NOMO-1 (cell line): ENCODE measurements around the gene GNB2.
A peak's percentile ranks its signal among the peaks of the same experiment; 100 is the strongest.
"Not testable (repeated sequence)": the region's sequence is repeated elsewhere in the genome, so short reads cannot be mapped to it uniquely, and the experiment has no call there.

Source experiments
- DNase-seq, 2 experiments: peaks; one replicate each; lab custom pipeline; 2025; ENCODE audit not compliant: unreplicated experiment in 2 of 2; lab: John Stamatoyannopoulos, UW

Gene GNB2

DNA sequence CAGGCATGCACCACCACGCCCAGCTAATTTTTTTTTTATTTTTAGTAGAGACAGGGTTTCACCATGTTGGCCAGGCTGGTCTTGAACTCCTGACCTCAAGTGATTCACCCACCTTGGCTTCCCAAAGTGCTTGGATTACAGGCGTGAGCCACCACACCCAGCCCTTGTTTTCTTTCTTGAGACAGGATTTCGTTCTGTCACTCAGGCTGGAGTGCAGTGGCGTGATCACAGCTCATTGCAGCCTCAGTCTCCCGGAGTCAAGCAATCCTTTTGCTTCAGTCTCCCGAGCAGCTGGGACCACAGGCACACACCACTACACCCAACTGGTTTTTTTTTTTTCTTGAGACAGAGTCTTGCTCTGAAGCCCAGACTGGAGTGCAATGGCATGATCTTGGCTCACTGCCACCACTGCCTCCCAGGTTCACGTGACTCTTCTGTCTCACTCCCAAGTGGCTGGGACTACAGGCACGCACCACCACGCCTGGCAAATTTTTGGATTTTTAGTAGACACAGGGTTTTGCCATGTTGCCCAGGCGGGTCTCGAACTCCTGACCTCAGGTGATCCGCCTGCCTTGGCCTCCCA lies 11.3 kb upstream of the GNB2 start:
- not testable (repeated sequence) for DNase-seq

DNA sequence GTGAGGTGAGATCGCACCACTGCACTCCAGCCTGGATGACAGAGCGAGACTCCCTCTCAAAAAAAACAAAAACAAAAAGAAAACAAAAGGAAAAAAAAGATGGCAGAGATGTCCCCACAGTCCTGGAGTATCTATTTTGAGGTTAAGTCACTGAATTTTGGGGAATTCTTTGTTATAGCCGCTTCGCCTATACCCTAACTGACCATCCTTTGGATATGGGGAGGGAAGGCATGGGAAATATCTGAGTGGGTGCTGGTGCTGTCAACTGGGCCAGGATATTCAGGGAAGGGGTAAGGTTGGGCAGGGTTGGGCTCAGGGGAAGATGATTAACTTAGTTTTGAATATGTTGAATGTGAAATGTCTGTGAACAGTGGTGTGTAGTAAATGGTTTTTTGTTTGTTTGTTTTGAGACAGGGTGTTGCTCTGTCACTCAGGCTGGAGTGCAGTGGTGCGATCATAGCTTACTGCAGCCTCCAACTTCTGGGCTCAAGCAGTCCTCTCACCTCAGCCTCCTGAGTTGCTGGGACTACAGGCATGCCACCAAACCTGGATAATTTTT lies 8.3 kb upstream of the GNB2 start:
- DNase-seq, result no peak

DNA sequence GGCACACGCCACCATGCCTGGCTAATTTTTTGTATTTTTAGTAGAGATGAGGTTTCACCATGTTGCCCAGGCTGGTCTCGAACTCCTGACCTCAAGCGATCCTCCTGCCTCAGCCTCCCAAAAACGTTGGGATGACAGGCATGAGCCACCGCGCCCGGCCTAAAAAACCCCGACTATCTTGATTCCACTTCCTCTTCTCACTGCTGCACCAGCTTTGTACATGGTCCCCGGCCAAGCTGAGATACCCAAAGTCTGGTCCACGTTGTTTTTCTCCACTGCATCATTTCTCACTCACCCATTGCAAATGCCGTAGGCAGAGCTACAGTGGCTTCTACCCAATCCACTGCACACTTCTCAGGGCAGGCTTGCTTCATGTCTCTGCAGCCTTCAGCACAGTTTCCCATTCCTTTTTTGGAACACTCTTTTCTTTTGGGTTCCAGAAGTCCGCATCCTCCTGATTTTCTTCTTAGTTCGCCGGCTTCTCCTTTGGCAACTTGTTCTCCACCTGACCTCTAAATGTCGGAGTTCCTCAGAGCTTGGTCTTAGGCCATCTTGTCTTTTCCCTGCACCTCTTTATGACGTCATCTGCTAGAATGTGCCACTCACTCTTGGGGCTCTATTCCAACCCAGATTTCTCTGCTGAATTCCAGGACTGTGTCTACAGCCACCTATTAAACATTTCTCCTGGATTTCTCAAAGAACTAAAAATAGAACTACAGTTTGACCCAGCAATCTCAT lies 6.0 kb upstream of the GNB2 start:
- DNase-seq, result peak in 1 of 2 experiments; percentile 27

DNA sequence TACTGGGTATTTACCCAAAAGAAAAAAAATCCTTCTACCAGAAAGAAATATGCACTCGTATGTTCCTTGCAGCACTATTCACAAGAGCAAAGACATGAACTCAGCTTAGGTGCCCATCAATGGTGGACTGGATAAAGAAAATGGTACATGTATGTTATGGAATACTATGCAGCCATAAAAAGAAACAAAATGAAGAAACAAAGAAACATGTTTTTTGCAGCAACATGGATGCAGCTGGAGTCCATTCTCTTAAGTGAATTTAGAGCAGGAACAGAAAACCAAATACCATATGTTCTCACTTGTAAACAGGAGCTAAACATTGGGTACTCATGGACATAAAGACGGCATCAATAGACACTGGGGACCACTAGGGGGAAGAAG lies 5.5 kb upstream of the GNB2 start:
- DNase-seq, result no peak

DNA sequence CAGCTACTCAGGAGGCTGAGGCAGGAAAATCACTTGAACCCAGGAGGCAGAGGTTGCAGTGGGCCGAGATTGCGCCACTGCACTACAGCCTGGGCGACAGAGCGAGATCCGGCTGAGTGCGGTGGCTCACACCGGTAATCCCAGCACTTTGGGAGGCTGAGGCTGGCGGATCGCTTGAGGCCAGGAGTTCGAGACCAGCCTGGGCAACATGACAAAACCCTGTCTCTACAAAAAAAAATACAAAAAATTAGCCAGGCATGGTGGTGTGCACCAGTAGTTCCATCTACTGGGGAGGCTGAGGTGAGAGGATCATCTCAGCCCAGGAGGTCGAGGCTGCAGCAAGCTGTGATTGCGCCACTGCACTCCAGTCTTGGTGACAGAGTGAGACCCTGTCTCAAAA lies 4.4 kb upstream of the GNB2 start:
- not testable (repeated sequence) for DNase-seq

DNA sequence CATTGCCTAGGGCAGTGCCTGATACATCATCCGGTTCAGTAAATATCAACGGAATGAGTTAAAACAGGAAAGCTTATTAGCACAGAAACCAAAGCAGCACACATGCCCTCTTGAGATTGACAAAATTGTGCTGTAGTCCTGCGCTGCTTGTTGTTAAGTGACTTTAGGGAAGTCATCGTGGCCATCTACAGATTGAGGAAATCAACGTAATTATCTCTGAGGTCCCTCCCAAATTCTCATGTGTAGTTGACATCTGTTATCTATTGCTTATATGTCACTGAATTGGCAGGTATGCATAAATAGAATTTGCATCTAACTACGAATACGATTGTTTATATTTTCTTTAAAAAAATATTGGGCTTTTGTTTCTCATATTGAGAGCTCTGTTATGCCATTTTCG lies 3.5 kb upstream of the GNB2 start:
- peak; percentile 82 to 92 for DNase-seq

DNA sequence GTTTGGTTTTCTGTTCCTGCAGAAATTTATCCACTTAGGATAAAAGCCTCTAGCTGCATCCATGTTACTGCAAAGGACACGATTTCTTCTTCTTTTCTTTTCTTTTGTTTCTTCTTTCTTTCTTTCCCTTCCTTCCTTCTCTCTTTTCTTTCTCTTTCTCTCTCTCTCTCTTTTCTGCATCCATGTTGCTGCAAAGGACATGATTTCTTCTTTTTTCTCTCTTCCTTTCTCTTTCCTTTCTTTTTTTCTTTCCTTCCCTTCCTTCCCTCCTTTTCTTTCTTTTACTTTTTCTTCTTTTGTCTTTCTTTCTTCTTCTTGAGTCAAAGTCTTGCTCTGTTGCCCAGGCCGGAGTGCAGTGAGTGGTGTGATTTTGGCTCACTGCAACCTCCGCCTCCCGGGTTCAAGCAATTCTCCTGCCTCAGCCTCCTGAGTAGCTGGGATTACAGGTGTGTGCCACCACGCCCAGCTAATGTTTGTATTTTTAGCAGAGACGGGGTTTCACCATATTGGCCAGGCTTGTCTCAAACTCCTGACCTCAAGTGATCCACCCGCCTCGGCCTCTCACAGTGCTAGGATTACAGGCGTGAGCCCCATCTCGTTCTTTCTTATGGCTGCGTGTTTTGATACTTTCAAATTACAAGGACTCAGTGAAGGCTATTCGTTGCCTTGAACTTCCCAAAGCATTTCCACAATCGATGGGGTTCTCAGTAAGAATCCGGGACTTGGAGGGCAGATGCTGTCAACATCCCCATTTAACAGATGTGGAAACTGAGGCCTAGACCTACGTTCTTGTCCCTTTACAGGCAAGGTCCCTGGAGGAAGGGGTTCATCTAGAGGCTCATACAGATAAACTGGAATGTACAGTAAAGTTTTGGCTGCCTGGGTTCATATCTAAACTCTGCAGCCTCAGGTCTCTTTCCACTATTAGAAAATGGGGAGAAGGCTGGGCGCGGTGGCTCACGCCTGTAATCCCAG lies 1.9 kb upstream of the GNB2 start:
- no peak for DNase-seq

DNA sequence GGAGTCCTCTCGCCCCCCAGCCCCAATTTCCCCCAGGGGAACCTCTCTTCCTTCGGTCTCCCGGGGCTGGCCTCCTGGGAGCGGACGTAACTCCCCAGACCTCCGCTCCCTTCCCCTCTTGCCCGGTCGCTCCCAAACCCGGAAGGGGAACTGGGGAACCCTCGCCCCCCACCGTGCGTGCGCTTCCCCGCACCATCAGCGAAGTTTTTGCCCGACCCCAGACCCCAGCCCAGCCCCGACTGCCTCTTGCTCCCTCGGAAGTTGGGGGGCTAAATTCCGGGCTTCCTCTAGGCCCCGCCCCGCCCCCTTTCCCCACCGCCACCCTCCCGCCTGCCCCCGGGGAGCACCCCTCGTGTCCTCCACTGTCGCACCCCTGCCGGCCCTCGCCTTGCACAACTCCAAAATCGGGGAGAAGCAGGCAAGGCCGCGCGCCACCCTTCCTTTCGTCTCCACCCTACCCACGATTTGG lies 436 bp downstream of the GNB2 start:
- peak in 1 of 2 experiments; percentile 59 for DNase-seq

DNA sequence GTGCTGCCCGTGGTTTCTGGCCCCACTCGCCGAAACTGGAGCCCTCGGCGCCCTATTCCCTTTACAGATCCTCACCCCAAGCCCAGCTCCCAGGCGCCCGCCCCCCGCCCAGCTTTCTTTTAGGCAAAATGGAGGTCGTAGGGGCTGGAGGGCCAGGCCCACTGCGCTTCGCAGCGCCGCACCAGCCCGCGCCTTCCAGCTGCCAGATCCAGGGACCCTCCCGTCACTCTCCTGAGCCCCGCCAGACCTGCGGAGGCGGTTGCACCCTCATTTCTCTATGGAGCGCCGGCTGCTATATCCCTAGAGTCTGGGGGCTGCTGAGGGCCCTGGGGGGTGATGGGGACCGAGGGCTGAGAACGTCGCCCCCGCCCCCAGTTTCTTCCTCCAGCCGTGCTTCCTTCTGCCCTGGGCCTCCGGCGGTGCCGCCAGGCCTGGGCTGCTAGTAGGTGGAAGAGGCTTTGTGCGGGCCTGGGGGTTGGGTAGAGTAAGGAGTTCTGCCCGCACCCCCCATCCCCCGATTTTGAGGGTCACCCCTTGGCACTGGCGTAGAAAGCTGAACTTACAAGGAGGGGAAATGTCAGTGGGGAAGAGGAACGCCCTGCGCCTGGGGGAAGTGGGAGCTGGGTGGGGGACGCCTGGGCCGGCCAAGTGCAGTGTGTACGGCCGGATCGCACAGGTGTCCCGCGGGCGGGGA lies 1.0 kb downstream of the GNB2 start:
- DNase-seq, result peak; percentile 38 to 57

DNA sequence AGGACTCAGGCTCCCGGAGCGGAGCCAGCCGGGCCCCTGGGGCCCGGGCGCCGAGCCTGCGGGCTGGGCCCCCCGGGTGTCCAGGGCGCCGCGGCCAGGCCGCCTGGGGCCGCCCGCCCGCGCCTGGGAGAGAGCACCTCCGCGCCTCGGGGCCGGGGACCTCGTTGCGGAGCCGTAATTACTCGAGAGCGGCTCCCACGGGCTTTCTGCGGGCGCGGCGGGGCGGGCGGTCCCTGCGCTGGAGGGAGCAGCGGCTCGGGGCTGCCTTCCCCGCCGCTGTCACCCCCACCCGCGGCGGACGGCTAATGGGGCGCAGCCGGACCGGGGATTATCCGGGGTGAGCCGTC lies 1.5 kb downstream of the GNB2 start:
- no peak for DNase-seq

DNA sequence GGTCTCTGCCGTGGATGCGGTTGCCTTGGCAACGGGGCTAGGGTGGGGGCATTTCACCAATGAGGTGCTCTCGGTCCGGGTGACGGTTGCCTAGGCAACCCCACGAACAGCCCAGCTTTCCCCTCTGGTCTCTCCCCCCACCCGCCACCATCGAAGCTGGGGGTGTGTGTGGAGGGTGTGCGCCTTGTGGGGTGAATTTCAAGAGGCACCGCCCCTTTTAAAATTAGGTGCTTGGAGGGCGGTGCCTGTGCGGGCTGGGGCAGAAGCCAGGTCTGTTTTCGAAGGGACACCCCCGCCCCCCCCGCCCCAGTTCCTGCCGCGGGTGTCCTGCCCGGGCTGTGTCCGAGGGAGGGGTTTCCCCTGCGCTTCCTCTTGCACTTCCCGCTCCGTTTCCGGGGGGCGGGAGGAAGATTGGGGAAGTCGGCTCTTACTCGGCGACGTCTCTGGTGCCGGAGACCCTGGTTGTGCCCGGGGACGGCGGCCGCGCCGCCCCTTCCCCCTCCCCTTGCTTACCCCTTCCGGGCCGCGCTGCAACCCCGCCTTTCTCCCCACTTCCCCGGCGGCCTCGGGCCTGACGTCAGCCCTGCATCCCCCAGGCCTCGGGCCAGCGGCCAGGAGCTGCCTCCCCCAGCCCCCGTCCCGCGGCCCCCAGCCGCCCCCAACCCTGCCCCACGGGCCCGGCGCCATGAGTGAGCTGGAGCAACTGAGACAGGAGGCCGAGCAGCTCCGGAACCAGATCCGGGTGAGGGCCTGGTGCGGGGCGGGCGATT lies 2.2 kb downstream of the GNB2 start:
- DNase-seq, result peak; percentile 65 to 80

DNA sequence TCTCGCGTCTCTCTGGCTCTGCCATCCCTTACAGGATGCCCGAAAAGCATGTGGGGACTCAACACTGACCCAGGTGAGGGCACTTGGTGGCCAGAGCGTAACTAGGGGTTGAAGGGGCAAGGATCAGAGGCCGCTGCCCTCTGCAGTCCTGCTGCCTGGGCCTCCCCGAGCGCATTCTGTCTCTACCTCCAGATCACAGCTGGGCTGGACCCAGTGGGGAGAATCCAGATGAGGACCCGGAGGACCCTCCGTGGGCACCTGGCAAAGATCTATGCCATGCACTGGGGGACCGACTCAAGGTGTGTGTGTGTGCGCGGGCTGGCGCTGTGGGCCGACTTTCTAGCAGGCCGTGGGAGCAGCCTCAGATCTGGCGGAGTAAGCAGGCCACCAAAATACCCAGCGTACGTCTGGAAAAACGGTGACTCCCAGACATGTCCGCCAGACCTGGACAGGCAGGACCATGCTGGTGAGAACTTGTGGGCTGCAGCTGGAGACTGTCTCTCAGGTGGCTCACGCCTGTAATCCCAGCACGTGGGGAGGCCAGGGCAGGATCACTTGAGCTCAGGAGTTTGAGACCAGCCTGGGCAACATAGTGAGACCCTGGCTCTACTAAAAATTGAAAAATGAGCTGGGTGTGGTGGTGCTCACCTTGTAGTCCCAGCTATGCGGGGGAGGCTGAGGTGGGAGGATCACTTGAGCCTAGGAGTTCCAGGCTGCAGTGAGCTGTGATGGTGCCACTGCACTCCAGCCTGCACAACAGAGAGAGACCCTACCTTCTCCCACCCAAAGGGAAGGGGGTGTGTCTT lies 3.2 kb downstream of the GNB2 start:
- DNase-seq, result no peak

DNA sequence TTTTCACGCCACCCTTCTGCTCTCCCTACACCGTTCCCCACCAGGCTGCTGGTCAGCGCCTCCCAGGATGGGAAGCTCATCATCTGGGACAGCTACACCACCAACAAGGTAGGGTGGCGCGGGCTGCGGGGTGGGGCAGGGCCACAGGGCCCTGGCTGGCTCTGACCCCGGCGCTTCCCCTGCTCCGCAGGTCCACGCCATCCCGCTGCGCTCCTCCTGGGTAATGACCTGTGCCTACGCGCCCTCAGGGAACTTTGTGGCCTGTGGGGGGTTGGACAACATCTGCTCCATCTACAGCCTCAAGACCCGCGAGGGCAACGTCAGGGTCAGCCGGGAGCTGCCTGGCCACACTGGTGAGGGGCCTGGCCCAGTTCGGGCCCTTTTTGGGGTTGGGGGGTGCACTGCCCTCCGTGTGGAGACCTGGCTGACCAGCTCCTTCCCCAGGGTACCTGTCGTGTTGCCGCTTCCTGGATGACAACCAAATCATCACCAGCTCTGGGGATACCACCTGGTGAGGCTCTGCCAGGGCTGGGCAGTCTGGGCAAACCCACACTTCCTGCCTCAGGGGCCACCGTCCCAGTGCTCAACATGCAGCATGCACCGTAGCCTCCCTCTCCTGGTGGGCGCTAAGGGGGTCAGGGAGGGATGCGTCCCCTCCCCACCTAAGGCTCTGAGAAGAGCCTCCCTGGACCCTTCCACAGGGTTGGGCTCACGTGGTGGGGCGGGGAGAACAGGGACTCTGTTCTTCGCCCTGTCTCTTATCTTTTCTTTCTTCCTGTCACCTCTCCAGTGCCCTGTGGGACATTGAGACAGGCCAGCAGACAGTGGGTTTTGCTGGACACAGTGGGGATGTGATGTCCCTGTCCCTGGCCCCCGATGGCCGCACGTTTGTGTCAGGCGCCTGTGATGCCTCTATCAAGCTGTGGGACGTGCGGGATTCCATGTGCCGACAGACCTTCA lies 4.0 kb downstream of the GNB2 start:
- no peak for DNase-seq

DNA sequence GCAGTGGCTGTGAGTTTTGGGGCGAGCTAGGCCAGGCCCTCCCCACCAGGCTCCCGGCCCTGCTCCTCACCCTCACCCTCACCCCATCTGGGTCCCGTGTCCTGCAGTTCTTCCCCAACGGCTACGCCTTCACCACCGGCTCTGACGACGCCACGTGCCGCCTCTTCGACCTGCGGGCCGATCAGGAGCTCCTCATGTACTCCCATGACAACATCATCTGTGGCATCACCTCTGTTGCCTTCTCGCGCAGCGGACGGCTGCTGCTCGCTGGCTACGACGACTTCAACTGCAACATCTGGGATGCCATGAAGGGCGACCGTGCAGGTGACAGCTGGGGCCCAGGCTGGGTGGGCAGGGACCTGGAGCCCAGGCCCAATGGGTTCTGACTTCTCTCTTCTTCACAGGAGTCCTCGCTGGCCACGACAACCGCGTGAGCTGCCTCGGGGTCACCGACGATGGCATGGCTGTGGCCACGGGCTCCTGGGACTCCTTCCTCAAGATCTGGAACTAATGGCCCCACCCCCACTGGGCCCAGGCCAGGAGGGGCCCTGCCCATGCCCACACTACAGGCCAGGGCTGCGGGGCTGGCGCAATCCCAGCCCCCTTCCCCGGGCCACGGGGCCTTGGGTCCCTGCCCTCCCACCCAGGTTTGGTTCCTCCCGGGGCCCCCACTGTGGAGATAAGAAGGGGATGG lies 4.9 kb downstream of the GNB2 start:
- no peak for DNase-seq

DNA sequence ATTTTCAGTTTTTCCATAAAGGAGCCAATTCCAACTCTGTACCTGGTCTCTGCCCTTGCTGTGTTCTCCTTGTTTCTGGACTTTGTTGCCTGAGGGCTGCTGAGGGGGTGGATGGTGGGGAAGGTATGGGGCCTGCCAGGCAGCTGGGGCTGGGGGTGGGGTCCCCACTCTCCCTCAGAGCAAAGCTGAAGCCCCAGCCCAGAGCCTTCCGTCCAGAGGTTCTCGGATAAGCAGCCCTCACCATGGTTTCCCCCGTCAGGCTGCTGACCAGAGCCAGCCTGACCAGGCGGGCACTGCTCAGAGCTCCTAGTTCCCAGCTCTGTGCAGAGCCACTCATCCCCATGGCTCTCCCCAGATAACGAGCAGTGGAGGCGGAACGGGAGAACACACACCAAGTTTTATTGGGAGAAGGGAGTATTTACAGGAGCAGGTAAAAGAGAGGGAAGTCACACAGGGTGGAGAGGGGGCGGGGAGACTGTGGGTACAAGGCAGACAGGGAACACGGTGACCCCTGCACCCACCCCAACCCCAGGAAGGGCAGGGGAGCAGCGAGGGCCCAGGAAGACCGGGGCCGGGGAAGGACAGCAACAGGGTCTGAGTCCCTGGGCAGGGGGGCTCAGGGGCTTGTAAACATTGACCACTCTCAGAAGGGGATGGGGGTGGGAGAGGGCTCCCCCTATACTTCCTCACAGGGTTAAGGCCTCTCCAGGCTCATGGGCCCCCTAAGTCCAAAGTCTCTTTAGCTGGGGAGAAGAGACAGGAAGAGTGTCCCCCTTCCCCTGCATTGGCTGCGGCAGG lies 5.8 kb downstream of the GNB2 start:
- DNase-seq, result no peak

DNA sequence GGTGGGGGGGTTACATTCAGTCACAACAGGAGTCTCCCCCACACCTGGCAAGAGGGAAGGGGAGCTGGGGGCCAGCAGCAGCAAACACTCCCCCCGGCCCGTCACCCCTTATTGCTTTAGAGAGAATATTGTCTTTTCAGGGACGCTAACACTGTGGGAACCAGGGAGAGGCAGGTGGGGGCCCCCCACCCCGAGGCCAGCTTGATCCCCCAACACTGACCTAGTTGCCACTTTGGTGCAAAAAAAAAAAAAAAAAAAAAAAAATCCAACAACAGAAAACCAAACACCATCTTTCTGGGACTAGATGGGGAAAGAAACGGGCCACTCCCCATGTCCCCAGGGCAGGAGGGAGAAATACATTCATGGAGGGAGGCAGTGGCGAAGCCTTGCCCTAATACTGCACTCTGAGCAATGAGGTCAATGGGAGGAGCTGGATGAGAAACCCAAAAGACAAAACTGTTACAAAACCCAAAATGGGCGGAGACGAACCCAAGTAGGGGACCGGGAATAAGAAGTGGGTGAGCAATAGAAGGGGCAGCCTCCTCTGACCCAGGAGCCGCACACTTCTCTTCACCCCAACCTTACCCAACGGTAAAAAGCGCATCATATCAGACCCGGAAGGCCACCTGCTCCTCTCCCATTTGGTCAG lies 6.5 kb downstream of the GNB2 start:
- no peak for DNase-seq
